Neural cell (in vitro differentiated cells): ENCODE data around the gene ZNF688.

ENCODE experiments used
- CTCF ChIP-seq: fragments of 450-650 bp; IDR thresholded peaks from 2 replicates; pipeline ENCODE4 v1.5.1; 2014; ENCODE audit warnings: antibody characterized with exemption, mild to moderate bottlenecking, moderate library complexity; ENCODE audit not compliant: poor library complexity, severe bottlenecking
- EP300 ChIP-seq: fragments of 450-650 bp; conservative IDR thresholded peaks from 2 replicates; pipeline ENCODE4 v1.6.1; 2014; ENCODE audit warnings: antibody characterized with exemption, mild to moderate bottlenecking, moderate library complexity; ENCODE audit not compliant: poor library complexity, severe bottlenecking
- EZH2 ChIP-seq: fragments of 200-600, 300-800 bp; shearing (Covaris generic), sonication (generic); IDR thresholded peaks from 2 replicates; pipeline ENCODE4 v1.6.1; 2014; ENCODE audit warnings: antibody characterized with exemption, low read length, borderline replicate concordance, mild to moderate bottlenecking; ENCODE audit not compliant: insufficient read depth, poor library complexity, severe bottlenecking
- MXI1 ChIP-seq: fragments of 450-650 bp; conservative IDR thresholded peaks from 2 replicates; pipeline ENCODE4 v1.6.1; 2014; ENCODE audit warnings: antibody characterized with exemption, mild to moderate bottlenecking; ENCODE audit not compliant: poor library complexity, severe bottlenecking
- POLR2AphosphoS5 ChIP-seq: IDR thresholded peaks from 2 replicates; pipeline ENCODE4 v1.6.1; 2012
- RAD21 ChIP-seq: fragments of 450-650 bp; conservative IDR thresholded peaks from 2 replicates; pipeline ENCODE4 v1.6.1; 2014; ENCODE audit warnings: antibody characterized with exemption, mild to moderate bottlenecking, moderate library complexity
- REST ChIP-seq: IDR thresholded peaks from 2 replicates; pipeline ENCODE4 v1.6.1; 2012; ENCODE audit warnings: borderline replicate concordance
- SMC3 ChIP-seq: fragments of 450-650 bp; conservative IDR thresholded peaks from 2 replicates; pipeline ENCODE4 v1.6.1; 2014; ENCODE audit warnings: antibody characterized with exemption, mild to moderate bottlenecking, moderate library complexity; ENCODE audit not compliant: poor library complexity
- TAF1 ChIP-seq: IDR thresholded peaks from 2 replicates; pipeline ENCODE4 v1.6.1; 2012; ENCODE audit warnings: low read depth

DNA sequence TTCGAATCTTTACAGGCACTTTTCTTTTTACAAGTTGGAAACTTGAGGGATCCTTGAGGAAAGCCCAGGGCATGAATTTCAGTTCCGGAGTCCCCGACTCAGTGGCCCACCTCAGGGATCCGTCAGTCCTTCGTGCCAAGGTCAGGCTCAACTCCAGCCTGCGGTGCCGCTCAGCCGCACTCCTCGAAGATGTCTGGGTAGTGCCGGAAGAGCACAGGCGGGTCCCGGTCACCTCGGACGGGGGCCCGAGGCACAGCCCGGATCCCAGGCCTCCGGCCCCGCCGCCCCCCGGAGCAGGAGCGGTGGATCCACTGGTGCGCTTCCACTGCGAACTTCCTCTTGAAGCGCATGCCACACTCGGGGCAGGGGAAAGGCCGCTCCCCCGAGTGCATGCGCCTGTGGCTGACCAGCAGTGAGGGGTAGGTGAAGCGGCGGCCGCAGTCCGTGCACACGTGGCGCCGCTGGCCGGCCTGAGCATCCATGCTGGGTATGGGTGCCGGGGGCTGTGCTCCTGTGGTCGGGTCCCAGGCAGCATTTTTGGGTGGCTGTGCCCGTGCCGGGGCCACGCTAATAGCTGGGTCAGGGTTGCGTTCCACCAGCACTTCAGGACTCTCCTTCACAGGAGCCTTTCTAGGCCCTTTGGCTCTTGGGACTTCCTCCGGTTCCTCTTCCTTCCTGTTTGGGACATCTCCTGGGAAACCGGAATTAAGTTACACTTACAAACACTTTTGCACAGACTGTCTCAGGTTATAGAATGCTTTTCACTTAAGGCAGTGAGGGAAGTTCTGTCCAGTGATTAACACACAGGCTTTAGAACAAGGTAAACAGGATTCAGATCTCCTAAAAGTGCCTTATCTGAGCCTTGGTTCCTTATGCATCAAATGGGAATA lies 1.5 kb downstream of the ZNF688 start:
- TF ChIP-seq POLR2AphosphoS5 (no peak), CTCF (no peak), EZH2 (no peak), MXI1 (no peak), EP300 (no peak), TAF1 (no peak), REST (no peak), RAD21 (no peak), SMC3 (no peak)
